Neural crest cell (in vitro differentiated cells): ENCODE measurements around the gene LRRC4B. TPM values are rescaled to one million over a fixed set of nuclear protein-coding genes. Genes with fewer than 3 reads are reported as not detected.
A peak's percentile ranks its signal among the peaks of the same experiment; 100 is the strongest.

Experiments used
- DNase-seq: peaks from one replicate; pipeline ENCODE4 v3.0.0; 2021; ENCODE audit warnings: low read depth, mixed read lengths, low spot score
- H3K27ac Mint-ChIP-seq: one replicate; pipeline ENCODE4 v1.8.0; 2021; ENCODE audit warnings: mild to moderate bottlenecking, mixed read lengths; ENCODE audit not compliant: unreplicated experiment
- H3K27me3 Mint-ChIP-seq: 2 replicates; pipeline ENCODE4 v1.8.0; 2021; ENCODE audit warnings: low read depth, mild to moderate bottlenecking, mixed read lengths
- H3K36me3 Mint-ChIP-seq: 2 replicates; pipeline ENCODE4 v1.8.0; 2021; ENCODE audit warnings: low read depth, mild to moderate bottlenecking, mixed read lengths
- H3K4me1 Mint-ChIP-seq: 2 replicates; pipeline ENCODE4 v1.8.0; 2021; ENCODE audit warnings: mixed read lengths
- H3K4me3 Mint-ChIP-seq: one replicate; pipeline ENCODE4 v1.8.0; 2021; ENCODE audit warnings: mild to moderate bottlenecking, mixed read lengths
- H3K9me3 Mint-ChIP-seq: 2 replicates; pipeline ENCODE4 v1.8.0; 2021; ENCODE audit warnings: mixed read lengths
- CTCF ChIP-seq: fragments of 200-600 bp; sonication (generic); conservative IDR thresholded peaks from 2 replicates; pipeline ENCODE4 v1.5.0; 2021; ENCODE audit warnings: antibody characterized with exemption, mild to moderate bottlenecking
- total RNA-seq: library from RNA; stranded (reverse); gene quantifications from 2 replicates; pipeline ENCODE4 v1.2.1, GENCODE V29; 2021

The LRRC4B gene
- total RNA-seq, 1 donor from 2014 or later, result 50.2 TPM

DNA sequence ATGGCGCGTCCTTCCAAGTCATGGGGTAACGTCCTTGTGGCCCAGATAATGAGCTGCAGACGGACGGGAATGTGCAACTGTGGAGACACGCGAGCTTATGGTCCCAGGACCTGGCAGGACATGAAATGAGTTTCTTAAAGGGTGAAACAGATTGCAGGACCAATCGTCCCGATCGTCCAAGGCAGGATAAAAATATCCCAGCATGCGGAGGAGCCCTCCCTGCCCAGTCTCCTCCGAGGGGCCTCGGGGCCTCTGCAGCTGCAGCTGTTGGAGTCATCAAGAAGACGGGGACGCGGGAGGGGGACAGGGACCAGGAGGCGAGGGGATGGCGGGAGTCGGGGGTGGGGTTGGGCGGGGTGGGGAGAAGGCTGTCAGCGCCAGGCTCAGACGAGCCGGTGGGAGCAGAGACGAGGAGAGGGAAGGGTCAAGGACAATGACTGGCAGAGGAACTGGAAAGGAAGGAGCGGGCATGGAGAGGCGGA, 77.2 kb downstream of the LRRC4B start:
- DNase-seq, result no peak
- Mint-ChIP-seq H3K36me3 (peaks cover 9% of the 10 kb centered on the region), H3K4me1 (peaks cover 55% of the 10 kb centered on the region), H3K27ac (no peak overlapping the region), H3K27me3 (peaks cover 86% of the 10 kb centered on the region), H3K9me3 (peaks cover 6% of the 10 kb centered on the region), H3K4me3 (peak overlapping the region; percentile 13)
- no peak for TF ChIP-seq CTCF

DNA sequence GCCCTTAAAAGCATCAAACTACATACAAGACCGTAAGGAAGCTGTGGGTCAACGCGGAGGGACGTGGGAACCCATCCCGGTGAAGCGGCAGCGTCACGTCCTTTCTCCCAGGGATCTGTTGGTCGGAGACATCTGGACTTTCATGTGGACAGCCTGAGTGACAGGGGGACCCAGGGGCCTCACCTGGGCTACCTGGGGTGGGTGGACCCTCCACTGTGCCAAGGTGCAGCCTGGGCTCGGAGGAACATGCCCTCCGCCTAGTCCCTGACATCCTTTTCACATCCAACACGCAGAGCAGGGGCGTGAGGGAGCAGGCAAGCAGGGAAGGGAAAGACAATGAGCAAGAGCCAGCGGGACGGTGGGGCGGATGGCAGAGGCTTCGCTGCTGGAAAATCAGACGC, 77.8 kb downstream of the LRRC4B start:
- no peak for TF ChIP-seq CTCF
- Mint-ChIP-seq H3K4me1 (peaks cover 54% of the 10 kb centered on the region), H3K27me3 (peaks cover 84% of the 10 kb centered on the region), H3K27ac (no peak overlapping the region), H3K4me3 (peak overlapping the region; percentile 13), H3K9me3 (peaks cover 6% of the 10 kb centered on the region), H3K36me3 (peaks cover 14% of the 10 kb centered on the region)
- no peak for DNase-seq

DNA sequence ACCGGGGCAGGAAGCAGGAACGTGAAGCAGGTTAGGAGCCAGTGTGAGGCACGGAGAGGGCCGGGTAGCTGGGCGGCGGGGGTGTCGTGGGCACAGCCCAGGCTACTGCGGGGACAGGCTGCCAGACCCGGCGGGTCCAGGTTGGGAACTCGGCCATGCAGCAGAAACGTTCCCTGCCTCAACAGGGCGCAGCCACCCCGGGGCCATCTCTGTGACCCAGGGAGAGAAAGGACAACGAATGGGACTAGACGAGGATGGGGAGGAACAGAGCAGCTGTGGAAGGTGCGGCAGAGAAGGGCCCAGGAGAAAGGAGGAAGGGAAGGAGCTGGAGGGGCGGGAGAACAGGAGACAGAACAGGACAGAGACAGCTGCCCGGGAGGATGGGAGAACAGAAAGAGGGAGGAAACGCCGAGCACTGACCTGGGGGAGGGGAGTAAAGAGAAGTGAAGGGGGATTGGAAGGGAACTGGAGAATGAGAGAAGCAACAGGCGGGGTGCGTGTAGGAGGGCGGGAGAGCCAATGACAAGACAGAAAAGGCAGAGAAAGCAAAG, 78.7 kb downstream of the LRRC4B start:
- no peak for DNase-seq
- peaks cover 6% of the 10 kb centered on the region for H3K9me3 Mint-ChIP-seq
- peak overlapping the region; percentile 73 for H3K4me3 Mint-ChIP-seq

DNA sequence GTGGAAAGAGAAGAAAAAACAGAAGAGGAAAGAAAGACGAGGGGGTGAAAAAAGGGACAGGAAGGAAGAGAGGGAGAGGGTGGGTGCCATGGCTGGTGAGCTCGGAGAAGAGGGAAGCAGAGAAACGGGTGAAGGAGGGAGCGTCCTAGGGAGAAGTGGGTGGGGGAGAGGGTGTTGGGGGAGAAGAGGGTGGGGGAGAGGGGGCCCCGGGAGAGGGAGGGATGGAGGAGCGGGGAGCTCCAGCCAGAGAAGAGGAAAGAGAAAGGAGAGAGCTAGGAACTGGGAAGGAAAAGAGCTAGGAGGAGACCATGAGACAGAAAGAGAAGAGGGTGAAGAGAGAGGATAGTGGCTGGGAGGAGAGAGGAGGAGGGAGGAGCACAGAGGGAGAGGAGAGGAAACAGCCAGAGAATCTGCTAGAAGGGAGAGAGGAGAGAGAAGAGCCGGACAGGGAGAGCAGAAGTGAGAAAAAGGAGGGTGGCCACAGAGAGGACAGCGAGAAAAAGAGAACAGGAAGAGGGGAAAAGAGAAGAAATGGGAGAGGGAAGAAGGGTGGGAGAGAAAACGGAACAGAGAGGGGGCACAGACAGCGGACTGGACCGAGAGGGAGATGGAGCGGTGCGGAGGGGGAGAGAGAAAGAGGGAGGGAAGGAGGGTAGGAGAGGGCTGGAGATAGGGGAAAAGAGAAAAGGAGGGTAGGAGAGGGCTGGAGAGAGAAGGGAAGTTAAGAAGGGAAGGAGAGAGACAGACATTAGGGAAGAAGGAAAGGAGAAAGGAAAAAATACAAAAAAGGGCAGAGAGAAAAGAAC, 79.6 kb downstream of the LRRC4B start:
- H3K27ac Mint-ChIP-seq, result peak overlapping the region; percentile 35
- H3K4me3 Mint-ChIP-seq, result peak overlapping the region; percentile 48
- H3K36me3 Mint-ChIP-seq, result peaks cover 18% of the 10 kb centered on the region
- TF ChIP-seq CTCF, result no peak
- no peak for DNase-seq
- peaks cover 6% of the 10 kb centered on the region for H3K9me3 Mint-ChIP-seq
- H3K4me1 Mint-ChIP-seq, result peaks cover 54% of the 10 kb centered on the region
- H3K27me3 Mint-ChIP-seq, result peaks cover 68% of the 10 kb centered on the region

More for the DNA sequence above, 78.7 kb downstream of the LRRC4B start:
- Mint-ChIP-seq H3K27ac (peak overlapping the region; percentile 50), H3K36me3 (peaks cover 18% of the 10 kb centered on the region), H3K27me3 (peaks cover 78% of the 10 kb centered on the region), H3K4me1 (peaks cover 54% of the 10 kb centered on the region)
- TF ChIP-seq CTCF, result no peak

DNA sequence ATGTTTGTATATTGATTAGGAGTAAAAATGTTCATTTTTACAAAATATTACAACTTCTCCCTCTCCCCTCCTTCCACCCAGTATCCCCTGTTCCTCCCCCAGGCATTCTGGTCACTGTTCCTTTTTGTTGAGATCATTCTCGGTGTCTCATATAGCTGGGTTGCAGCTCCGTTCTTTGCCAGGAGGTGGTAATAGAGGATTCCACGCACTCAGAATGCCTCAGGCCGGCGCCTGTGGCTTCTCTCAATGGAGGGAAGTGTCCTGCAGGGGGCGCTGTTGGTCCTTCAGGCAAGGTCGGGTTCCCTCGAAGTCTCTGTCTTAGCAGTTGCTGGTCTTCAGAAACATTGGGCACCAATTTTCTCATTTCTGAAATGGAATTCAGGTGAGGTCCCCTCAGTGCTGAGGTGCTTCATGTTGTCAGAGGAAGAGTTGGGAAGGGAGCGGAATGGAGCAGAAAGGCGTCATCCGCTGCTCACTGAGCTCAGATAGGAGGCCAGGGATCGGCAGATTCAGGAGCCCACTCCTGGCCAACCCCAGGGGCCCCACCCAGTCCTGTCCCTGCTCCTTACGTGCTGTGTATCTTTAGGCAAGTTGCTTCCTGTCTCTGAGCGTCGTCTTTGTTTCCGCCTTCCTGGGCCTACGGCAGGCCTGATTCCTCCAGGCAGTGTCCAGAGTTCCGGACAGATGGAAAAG, 81.3 kb downstream of the LRRC4B start:
- peak; percentile 70 for TF ChIP-seq CTCF
- Mint-ChIP-seq H3K27me3 (peaks cover 52% of the 10 kb centered on the region), H3K4me3 (peak overlapping the region; percentile 63), H3K36me3 (peaks cover 20% of the 10 kb centered on the region), H3K27ac (no peak overlapping the region), H3K4me1 (peaks cover 48% of the 10 kb centered on the region), H3K9me3 (peaks cover 6% of the 10 kb centered on the region)
- peak; percentile 67 for DNase-seq
